ENCODE results near the gene SAFB2. TPM values are rescaled to one million over a fixed set of nuclear protein-coding genes. Genes with fewer than 3 reads are reported as not detected.

Gene SAFB2
- total RNA-seq, 1 donor from 2014 or later, result 17.6 TPM

DNA sequence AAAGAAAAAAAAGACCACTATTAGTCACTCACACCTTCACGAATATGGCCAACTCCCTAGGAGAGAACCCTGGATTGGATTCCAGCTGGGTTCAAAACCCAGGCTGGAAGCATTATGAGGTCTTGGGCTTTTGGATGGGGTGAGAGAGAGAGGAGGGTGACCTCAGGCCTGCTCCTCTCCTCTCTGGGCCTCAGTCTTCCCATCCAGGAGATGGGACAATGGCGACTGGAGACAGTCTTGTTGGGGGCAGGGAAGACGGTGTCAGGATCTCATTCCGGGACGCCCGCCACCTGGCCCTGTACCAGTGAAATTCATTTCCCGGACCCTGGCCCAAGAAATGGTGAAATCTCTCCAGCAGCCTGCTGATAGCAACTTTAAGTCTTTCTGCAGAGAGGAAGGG lies 81.1 kb downstream of the SAFB2 start:
- TF ChIP-seq, protein P1, sequence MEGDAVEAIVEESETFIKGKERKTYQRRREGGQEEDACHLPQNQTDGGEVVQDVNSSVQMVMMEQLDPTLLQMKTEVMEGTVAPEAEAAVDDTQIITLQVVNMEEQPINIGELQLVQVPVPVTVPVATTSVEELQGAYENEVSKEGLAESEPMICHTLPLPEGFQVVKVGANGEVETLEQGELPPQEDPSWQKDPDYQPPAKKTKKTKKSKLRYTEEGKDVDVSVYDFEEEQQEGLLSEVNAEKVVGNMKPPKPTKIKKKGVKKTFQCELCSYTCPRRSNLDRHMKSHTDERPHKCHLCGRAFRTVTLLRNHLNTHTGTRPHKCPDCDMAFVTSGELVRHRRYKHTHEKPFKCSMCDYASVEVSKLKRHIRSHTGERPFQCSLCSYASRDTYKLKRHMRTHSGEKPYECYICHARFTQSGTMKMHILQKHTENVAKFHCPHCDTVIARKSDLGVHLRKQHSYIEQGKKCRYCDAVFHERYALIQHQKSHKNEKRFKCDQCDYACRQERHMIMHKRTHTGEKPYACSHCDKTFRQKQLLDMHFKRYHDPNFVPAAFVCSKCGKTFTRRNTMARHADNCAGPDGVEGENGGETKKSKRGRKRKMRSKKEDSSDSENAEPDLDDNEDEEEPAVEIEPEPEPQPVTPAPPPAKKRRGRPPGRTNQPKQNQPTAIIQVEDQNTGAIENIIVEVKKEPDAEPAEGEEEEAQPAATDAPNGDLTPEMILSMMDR (conservative IDR thresholded peaks at IDR 0.05; ENCODE audit: low read depth, low read length), result no peak
- no peak for DNase-seq (ENCODE audit: low read depth)
- H3K4me3 ChIP-seq (ENCODE audit: low read depth, low read length), result no peak overlapping the region

DNA sequence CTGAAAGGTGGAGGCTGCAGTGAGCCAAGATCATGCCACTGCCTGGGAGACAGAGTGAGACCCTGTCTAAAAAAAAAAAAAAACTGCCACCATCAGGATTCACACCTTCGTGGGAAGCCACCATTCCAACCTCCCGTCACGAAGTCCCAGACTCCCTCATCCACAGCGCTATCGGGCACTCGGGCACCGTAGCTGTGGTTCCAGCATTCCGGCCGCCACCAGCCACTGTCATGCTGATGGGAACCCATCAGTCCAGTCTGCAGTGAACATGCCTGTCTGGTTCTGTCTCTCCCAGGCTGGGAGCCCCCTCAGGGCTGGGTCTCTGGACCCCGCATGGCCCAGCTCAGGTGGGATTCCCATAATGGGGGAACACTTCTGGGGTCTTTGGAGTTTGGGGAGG lies 82.4 kb downstream of the SAFB2 start:
- TF ChIP-seq, protein P1 (conservative IDR thresholded peaks at IDR 0.05; ENCODE audit: low read depth, low read length), result no peak
- H3K4me3 ChIP-seq (ENCODE audit: low read depth, low read length), result no peak overlapping the region
- no peak for DNase-seq (ENCODE audit: low read depth)

DNA sequence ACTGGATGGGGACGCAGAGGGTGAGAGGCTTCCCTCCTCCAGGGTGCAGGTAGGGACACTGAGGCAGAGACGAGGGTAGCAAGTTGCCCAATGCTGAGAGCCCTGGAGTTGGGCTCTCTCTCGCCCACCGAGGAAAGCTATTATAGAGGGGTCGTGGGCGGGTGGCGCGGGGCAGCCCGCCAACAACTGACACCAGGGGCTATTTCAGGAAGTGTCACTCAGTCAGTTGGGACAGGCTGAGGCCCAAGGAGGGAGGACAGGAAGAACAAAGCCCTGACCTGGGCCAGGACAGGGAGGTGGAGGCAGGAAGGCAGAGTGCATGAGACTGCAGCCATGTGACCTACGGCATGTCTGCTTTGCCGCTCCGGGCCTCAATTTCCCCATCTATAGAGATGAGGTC lies 84.7 kb downstream of the SAFB2 start:
- DNase-seq (ENCODE audit: low read depth), result no peak
- H3K4me3 ChIP-seq (ENCODE audit: low read depth, low read length), result no peak overlapping the region
- TF ChIP-seq, protein P1 (conservative IDR thresholded peaks at IDR 0.05; ENCODE audit: low read depth, low read length), result no peak

Other genes with a start within 250 kb of the SAFB2 start
- not detected in 2 replicates for gene ZNRF4, start 167.4 kb downstream of the SAFB2 start, total RNA-seq
- gene TINCR, start 54.8 kb downstream of the SAFB2 start, total RNA-seq, result 0.36 TPM in 1 of 2 replicates, not detected in the other
- 58.6 and 65.6 TPM in 2 replicates for gene SAFB, start 307 bp upstream of the SAFB2 start, total RNA-seq
- 61.2 and 67.6 TPM in 2 replicates for gene MICOS13, start 57.7 kb upstream of the SAFB2 start, total RNA-seq
- 4.3 and 13.5 TPM in 2 replicates for gene HSD11B1L, start 58.3 kb upstream of the SAFB2 start, total RNA-seq
- 808 and 1,224 TPM in 2 replicates for gene RPL36, start 67.5 kb upstream of the SAFB2 start, total RNA-seq
- 115 and 134 TPM in 2 replicates for gene LONP1, start 97.4 kb upstream of the SAFB2 start, total RNA-seq
- gene CATSPERD, start 97.9 kb upstream of the SAFB2 start, total RNA-seq, result 0.65 TPM in 1 of 2 replicates, not detected in the other
- 1.5 TPM in 1 of 2 replicates, not detected in the other for gene PRR22, start 162.0 kb upstream of the SAFB2 start, total RNA-seq
- gene DUS3L, start 168.4 kb upstream of the SAFB2 start, total RNA-seq, result 35.1 and 56.8 TPM in 2 replicates
- 0.69 and 0.94 TPM in 2 replicates for gene NRTN, start 182.3 kb upstream of the SAFB2 start, total RNA-seq
- gene FUT6, start 216.9 kb upstream of the SAFB2 start, total RNA-seq, result not detected in 2 replicates
- 1.4 and 5.4 TPM in 2 replicates for gene FUT3, start 228.7 kb upstream of the SAFB2 start, total RNA-seq
- gene FUT5, start 247.8 kb upstream of the SAFB2 start, total RNA-seq, result not detected in 2 replicates